Left lobe of liver (tissue), 2 donors: Measurements from ENCODE around the gene IL4I1. TPM values are rescaled to one million over a fixed set of nuclear protein-coding genes. Genes with fewer than 3 reads are reported as not detected.

Source experiments
- ATAC-seq: fragments of 200-7000 bp; cut with Tn5 transposase; one replicate; pipeline ENCODE4 v1.9.1; 2020; ENCODE audit warnings: mild to moderate bottlenecking, moderate library complexity
- DNase-seq: peaks from one replicate; pipeline ENCODE4 v3.0.0-alpha.2; 2020; ENCODE audit warnings: low spot score
- total RNA-seq: library from RNA; stranded (reverse); gene quantifications from one replicate; pipeline ENCODE4 v1.2.1, GENCODE V29; 2021
- donor health status: DM: no; HTN: no; CAD: no; lungs with moderate emphysema.
- donor health status: DM: no; HTN: yes; CAD: no.

Gene IL4I1
- total RNA-seq, 1 donor from 2014 or later, result 0.13 TPM

DNA sequence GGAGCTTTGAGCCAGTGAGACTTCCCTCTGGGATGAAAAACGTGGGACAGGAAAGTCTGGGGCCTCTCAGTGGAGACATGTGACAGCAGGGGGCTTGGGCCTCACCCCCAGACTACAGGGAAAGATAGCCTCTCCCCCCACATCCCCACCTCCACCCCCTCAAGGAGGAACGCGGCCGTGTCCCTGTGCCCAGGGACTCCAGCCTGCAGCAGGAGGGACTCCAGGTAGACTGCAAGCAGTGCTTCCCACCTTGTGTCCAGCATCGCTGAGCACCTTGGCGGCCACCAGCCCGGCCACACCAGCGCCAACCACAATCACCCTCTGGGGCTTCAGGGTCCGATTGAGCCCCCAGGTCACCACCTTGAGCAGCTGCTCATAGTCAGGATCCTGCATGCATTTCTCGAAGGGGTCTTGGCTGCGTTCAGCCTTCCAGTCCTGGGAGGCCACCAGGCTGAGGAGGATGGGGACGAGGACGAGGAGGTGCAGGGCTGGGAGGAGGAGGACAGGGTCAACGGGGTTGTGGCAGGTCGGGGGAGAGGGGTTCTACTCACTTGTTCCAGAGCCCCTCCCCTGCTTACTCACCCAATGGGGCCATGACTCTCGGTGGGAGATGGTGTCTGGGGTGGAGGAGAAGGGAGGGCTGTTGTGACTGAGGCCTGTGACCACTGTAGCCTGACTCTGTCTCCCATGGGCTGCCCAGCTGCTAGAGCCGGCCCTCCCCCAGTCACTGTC lies 955 bp downstream of the IL4I1 start:
- no peak for ATAC-seq
- no peak for DNase-seq

DNA sequence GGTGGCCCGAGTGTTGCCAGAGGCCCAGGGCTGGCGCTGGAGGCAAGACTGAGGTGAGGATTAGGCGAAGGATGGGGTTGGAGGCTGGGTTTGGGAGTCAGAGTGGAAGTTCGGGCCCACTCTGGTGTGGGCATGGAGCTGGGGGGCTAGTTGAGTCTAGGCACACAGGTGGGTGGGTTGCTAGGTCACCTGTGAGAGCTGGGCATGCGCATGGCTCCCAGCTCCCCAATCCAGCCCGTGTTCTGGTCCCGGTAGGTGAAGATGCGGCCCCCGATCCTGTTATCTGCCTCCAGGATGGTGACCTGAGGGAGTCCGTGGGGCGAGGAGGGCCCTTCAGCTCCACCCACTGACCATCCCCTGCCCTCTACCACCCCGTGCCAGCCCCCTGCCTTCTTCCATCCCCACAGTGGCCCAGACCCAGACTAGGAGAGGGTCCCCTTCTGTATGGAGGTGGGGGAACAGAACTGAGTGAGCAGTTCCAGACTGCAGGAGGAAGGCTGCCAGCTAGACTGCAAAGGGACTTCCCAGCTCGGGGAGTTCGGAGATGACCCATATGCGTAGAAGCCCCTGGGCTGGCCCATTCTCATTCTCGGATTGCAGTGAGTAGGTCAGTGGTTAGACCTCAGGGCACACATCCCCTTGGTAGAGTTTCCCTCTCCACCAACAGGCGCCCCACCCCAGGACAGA lies 1.7 kb downstream of the IL4I1 start:
- DNase-seq (no peak), ATAC-seq (no peak)

DNA sequence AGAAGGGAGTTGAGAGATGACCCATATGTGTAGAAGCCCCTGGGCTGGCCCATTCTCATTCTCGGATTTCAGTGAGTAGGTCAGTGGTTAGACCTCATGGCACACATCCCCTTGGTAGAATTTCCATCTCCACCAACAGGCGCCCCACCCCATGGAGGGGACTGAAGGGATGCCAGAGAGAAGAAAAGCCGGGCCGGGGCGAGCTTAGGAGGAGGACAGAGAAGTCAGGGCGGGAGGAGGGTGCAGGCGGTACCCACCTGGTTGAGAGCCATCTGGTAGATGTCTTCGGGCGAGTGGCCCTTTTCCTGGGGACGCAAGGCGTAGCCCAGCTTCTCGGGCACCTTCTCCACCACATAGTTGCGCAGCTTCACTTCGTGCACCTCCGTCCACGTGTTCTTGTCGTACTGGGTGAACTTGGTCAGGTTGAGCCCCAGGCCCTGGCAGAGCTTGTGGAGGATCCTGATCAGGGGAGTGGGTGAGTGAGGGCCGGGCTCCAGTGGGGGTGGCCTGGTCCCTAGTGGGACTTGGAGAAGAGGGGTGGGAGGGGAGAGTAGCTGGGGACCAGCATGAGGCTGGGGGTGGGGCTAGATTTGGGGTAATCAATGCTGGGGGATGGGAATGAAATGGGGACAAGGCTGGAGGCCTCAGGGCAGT lies 2.5 kb downstream of the IL4I1 start:
- ATAC-seq (no peak), DNase-seq (no peak)

DNA sequence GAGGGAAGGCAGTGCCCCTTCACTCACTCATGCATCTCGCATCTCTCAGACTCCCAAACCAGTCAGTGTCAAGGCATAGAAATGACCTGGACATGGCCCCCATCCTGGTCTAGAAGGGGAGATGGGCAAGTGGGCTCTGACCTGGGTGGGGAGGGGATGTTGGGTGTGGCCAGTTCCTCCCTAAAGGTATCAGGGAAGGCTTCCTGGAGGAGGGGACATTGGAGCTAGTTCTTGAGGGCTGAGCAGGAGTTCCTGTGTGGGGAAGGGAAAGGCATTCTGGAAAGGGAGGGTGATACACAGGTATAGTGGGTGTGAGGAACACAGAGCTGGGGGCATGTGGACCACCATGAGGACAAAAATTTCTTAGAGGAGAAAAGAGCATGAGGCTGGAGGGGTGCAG lies 4.0 kb downstream of the IL4I1 start:
- DNase-seq (no peak), ATAC-seq (no peak)

DNA sequence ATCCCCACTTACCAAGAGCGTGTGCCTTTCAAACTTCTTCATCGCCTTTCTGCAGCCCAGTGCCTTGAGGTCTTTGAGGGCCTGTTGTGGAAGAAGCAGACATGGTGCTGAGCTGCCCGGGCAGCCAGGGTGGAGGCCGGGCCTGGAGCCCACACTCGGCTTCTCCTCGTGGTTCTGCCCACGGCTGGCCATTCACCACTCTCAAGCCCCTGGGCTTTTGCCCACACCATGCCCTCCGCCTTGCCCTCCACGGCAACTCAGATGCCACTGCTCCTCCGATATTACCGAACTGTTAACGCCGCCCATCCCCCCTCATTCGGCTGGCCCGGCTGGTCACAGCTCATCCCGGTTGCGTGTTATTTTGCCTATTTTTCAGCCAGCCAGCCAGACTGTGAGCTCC lies 5.3 kb downstream of the IL4I1 start:
- no peak for ATAC-seq
- DNase-seq, result no peak

DNA sequence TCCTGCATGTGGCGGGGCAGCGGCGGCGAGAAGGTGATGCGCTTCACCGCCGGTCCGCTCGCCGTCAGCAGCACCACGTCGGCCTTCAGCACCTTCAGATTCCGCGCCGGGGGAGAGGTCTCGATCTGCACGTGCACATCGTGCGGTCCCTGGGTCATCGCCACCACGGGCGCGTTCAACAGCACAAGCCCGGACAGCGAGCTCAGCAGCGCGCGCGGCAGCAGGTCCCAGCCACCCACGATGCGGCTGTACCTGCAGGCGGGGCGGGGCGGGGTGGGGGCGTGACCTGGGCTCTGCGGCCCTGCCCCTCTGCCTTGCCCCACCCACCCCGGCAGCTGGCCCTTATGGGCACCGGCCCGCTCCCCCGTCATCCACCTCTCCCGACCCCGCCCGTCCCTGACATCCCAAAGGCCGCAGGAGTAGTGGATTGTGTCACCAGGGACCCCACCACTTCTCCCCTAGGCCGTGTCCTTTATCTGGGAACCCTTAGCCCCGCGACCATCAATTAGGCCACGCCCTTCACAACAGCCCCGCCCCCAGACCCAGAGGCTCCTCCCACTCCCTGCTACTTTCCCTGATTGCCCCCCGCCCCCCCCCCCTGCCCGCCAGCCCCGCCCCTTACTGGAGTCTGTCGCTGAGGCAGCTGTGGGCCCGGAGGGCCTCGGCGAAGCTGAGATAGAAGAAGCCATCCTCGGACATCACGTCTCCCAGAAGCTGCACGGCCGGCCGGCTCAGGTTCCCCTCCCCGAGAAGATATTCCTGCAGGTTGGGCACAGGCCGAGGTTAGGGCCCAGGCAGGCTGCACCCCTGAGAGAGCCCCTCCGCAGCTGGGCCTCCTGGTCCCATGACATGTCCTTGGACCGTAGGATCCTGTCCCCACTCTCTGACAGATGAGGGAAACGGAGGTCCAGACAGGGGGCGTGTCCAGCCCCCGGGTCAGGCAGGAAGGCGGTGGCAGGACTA lies 6.1 kb downstream of the IL4I1 start:
- DNase-seq (no peak), ATAC-seq (peak; percentile 43)

DNA sequence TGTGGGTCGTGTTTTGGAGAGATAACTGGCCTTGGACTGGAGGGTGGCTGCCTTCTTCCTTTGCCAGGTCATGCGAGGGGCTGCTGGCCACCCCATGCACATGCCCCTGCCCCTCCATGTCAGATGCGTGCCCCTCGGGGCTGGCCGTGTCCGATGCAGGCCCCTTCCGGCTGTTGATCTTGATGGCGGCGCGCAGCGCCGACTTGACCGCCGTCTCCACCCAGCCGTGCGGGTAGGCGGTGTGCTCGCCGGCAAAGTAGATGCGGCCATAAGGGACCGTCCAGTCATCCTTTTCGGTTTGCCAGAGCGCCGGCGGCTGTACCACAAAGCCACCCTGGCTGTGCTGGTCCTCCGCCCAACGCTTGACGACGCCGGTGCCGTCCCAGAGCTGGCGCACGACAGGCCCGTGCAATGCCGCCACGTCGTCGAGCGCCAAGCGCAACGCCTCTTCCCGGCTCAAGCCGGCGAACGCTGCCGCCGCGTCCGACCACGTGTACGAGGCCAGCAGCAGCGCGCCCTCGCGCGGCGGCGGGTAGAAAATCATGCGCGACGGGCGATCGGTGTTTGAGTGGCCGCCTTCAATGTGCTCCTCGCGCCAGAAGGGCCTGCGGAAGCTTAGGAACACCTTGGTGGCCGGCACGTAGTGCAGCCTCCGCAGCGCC lies 6.9 kb downstream of the IL4I1 start:
- peak; percentile 63 for ATAC-seq
- DNase-seq, result no peak

DNA sequence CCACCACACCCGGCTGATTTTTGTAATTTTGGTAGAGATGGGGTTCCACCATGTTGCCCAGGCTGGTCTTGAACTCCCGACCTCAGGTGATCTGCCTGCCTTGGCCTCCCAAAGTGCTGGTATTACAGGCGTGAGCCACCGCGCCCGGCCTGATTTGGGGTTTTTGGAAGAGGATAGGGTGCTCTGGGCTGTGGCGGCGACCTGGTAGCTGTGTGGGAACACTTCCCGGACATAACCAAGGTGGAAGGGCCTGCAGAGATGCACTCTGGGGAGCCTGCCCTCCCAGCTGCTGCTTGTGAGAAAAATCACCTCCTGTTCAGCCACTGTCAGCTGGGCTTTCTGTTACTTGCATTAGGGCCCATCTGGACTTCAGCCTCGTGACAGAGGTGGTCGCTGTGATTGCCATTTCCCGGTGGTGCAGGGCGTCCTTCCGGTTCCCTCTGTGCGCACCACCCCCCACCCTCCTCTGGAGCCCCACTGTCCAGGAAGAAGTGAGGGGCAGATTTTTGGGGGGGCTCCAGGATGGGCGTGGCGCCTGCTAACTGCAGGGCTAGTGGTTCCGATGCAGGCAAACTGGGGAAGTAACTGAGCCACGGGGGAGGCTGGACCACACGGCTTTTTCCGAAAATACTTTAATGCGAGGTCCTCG lies 7.5 kb downstream of the IL4I1 start:
- DNase-seq, result no peak
- no peak for ATAC-seq

DNA sequence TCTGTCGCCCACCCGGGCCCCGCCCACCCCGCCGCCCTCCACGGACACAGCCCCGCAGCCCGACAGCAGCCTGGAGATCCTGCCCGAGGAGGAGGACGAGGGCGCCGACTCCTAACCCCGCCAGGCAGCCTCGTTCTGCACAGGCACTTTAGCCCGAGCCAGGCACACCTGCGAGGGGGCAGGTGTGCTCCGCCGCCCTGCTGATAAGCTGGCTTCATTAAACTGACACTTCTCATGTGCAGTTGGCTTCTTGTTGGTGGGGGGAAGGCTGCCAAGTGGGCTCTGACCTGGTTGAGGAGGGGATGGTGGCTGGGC lies 8.2 kb downstream of the IL4I1 start:
- no peak for ATAC-seq
- no peak for DNase-seq

DNA sequence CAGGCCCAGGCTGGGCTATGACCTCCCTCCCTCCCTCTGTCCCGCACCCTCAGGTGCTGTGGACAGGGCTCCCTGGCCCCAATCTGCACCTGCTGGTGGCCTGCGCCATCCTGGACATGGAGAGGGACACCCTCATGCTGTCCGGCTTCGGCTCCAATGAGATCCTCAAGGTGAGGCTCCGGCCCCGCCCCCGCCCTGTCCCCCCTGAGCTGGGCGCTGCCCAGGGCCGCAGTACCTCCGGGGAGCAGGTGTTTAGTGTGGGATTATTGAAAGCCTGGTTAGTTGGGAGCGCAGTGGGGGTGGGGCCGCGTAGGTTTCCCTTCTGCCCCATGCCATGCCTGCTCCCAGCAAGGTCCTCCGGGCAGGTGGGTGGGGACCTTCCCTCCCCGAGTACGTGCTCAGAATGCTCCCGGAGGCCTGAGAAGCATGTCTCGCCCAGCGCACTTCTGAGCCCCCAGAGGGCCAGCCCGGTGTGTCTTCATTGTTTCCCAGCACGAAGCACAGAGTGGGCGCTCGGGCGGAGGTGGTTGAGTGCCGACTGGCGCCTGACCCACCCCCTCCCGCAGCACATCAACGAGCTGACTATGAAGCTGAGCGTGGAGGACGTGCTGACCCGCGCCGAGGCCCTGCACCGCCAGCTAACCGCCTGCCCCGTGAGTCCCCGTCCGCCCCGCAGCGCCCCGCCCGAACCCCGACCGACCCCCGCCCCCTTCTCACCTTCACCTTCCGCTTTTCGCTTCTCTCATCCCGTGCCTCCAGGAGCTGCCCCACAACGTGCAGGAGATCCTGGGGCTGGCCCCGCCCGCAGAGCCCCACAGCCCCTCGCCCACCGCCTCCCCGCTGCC lies 8.8 kb downstream of the IL4I1 start:
- ATAC-seq, result no peak
- DNase-seq, result no peak

DNA sequence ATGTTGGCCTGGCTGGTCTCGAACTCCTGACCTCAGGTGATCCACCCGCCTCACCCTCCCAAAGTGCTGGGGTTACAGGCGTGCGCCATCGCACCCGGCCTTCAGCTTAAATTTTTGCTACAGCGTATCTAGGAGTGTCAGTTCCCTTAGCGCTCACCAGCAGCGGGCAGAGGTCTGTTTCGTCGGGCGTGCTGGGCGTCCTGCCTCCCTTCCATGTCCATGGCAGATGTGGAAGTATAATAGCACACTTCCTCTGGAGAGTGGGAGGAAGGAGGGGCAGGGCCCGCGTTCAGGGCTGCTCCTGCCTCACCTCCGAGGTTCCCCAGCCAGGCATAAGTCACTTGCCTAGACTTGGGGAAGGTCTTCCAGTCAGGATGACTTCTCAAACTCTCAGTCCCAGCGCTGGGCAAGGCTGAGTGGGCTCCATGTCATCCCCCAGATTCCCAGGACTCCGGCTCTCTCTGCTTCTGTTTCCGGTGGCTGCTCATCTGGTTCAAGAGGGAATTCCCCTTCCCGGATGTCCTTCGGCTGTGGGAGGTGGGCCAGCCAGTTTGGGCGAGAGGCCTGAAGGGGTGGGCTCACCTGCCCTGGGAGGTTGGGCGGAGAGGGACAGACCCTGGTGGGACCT lies 9.5 kb downstream of the IL4I1 start:
- ATAC-seq, result peak; percentile 4
- DNase-seq, result no peak

DNA sequence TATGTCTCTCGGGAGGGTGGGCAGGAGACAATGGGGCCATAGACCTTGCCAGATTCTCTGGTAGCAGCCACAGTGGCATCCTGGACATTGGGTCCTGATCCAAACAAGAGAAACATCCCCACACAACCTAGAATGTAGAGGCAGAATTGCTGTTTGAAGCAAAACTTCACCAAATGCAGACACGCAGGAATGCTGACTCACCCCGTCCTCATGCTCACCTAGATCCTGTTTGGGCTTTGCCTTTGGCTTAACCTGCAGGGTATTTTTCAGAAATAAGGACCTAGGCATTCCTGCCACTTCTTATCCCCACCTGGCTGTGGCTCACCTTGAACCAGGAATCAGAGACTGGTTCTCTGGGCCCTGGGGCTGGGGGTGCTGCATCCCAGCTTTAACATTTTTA lies 11.9 kb downstream of the IL4I1 start:
- no peak for DNase-seq
- ATAC-seq, result no peak

DNA sequence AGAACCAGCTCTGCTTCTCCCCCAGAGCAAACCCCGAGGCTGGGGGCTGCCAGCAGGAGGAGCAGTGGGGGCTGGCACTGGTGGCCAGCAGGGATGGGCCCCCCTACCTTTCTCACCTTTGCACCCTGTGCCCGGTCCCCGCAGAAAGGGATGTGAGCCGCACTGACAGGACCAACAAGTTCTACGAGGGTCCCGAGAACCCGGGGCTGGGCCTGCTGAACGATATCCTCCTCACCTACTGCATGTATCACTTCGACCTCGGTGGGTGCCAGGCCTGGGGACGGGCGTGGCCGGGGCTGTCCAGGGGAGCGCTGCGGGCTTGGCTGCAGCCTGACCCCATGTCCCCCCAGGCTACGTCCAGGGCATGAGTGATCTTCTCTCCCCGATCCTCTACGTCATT lies 12.6 kb downstream of the IL4I1 start:
- ATAC-seq (no peak), DNase-seq (peak; percentile 43)

DNA sequence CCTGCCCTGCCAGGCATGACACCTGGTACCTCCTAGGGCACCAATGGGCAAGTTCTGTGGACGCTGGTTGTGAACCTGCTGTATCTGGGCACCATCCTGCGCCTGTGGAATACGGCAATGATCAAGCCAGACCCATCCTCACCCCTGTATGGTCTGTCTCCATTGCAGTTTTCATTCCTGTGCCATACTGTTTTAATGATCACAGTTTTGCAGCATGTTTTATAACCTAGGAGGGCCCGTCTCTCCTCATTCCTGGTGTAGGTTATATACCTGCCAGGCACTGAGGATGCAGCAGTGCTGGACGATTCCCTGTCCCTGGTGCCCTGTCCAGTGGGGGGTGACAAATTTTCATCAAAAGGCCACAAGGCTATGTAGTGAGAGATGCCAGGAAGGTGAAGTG lies 13.6 kb downstream of the IL4I1 start:
- ATAC-seq, result no peak
- DNase-seq, result no peak

DNA sequence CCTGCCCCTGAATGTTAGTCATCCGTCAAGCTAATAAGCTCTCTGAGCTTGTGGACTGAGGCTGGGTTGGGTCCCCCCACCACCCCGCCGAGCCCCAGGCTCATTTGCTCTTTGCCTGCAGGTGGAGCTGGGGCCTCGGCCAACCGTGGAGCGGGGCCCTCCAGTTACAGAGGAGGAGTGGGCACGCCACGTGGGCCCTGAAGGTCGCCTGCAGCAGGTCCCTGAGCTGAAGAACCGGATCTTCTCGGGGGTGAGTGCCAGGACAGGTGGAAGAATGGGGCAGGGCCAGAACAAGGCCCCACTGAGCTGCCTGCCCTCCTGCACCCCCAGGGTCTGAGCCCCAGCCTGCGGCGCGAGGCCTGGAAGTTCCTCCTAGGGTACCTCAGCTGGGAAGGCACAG lies 14.0 kb downstream of the IL4I1 start:
- no peak for DNase-seq

DNA sequence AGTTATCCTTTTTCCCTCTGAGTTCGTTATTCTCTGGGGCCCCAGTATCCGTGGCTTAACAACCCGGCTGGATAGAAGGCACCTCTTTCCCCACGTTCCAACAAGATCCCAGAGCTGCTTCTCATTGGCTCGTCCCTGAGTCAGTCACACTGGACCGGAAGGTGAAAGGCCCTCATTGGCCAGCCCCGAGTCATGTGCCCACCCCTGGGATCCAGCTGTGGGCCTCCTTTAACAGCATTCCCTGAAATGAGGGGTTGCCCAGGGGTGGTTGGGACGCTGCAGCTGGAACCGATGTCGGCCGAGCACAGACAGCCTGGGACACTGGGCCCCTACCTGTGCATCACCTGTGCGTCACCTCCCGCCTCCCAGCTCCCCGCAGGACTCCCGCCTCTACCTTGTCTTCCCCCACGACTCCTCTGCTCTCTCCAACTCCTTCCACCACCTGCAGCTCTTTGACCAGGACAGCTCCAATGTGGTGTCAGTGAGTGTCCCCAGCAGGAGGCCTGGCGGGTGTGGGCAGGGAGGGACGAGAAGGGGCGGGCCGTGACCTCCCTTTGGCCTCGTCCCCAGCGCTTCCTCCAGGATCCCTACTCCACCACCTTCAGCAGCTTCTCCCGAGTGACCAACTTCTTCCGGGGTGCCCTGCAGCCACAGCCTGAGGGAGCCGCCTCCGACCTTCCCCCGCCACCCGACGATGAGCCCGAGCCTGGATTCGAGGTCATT lies 14.9 kb downstream of the IL4I1 start:
- DNase-seq, result peak; percentile 44

More for the DNA sequence above, 14.0 kb downstream of the IL4I1 start:
- ATAC-seq, result no peak

DNA sequence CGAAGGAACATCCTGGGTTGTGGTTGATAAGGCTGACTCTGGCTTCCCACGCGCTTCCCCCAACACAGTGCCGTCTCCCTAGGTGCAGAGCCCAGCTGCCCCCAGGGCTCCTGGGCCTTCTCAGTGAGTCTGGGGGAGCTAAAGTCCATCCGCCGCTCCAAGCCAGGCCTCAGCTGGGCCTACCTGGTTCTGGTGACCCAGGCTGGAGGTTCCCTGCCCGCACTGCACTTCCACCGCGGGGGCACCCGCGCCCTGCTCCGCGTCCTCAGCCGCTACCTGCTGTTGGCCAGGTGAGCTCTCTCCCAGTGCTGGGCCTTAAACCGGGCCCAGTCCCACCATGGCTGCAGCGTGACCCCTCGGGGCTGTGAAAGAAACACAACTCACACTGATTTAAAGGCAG lies 15.5 kb downstream of the IL4I1 start:
- DNase-seq (no peak), ATAC-seq (no peak)

More for the DNA sequence above, 14.9 kb downstream of the IL4I1 start:
- ATAC-seq, result no peak
